LNCAP (cell line): ENCODE measurements around the gene UROC1.

Experiments
- TF ChIP-seq, protein P1 (sequence below): fragments of 450-650 bp; IDR thresholded peaks from 2 replicates; pipeline ENCODE4 v1.5.1; 2017; ENCODE audit warnings: mild to moderate bottlenecking

UROC1 gene

GRCh38 chr3:126434931-126435411 lies 82.6 kb downstream of the UROC1 start:
- TF ChIP-seq, protein P1, sequence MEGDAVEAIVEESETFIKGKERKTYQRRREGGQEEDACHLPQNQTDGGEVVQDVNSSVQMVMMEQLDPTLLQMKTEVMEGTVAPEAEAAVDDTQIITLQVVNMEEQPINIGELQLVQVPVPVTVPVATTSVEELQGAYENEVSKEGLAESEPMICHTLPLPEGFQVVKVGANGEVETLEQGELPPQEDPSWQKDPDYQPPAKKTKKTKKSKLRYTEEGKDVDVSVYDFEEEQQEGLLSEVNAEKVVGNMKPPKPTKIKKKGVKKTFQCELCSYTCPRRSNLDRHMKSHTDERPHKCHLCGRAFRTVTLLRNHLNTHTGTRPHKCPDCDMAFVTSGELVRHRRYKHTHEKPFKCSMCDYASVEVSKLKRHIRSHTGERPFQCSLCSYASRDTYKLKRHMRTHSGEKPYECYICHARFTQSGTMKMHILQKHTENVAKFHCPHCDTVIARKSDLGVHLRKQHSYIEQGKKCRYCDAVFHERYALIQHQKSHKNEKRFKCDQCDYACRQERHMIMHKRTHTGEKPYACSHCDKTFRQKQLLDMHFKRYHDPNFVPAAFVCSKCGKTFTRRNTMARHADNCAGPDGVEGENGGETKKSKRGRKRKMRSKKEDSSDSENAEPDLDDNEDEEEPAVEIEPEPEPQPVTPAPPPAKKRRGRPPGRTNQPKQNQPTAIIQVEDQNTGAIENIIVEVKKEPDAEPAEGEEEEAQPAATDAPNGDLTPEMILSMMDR, result no peak

GRCh38 chr3:126434264-126434590 lies 83.3 kb downstream of the UROC1 start:
- TF ChIP-seq, protein P1, result no peak

GRCh38 chr3:126433496-126434263 lies 83.9 kb downstream of the UROC1 start:
- TF ChIP-seq, protein P1, result no peak

DNA sequence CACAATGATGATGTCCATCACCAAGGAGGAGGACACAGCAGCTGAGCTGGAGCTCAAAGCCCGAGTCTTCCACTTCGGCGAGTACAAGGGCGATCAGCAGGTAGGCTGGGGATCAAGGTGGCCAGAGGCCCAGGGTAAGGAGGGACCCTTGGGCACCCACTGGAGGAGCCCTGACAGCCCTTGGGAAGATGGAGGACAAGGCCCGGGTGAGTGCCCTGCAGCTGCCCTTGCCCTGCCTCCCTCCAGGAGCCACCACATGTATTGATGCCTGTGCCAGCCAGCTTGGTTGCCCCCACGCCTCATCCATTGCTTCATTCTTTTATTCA lies 84.5 kb downstream of the UROC1 start:
- TF ChIP-seq, protein P1, result no peak

- TF ChIP-seq, protein P1, result no peak
Observed at GRCh38 chr3:126432361-126433104, 85.0 kb downstream of the UROC1 start.
